PC-9 (cell line): ENCODE data around the gene GLCE.

Experiments used
- EZH2 ChIP-seq: fragments of 200-600 bp; sonication (generic); IDR thresholded peaks from 2 replicates; pipeline ENCODE4 v1.8.0; 2017; ENCODE audit warnings: antibody characterized with exemption, low read depth
- TF ChIP-seq, protein P1 (sequence below): fragments of 200-600 bp; sonication (generic); conservative IDR thresholded peaks from 2 replicates; pipeline ENCODE4 v1.6.1; 2017; ENCODE audit warnings: mixed run types, antibody characterized with exemption, mild to moderate bottlenecking, moderate library complexity

DNA sequence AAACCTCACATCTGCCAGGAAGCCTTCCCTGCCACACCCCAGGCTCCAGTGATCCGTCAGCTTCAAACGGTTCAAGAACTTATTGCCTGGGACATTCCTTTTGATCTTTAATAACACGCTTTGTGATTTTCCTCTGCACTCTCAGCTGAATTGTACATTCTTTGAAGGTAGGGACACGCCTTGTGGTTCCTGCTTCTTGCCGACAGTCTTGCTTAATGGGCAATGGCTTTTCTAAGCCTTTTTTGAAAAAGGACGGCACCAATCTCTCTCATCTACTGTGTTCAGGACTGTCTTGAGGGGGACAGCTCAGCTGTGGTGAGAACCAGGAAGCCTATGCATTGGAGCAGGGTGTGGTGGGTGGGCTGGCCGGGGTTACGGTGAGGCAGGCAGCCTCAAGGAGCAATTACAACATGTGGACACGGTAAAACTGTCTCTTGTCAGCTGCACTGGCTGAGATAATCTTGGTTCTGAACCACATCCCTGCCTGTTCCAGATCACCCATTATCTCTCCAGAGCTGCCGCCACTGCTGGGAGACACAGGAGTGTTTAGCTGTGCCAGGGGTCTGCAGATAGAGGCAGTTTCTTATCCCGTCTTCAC lies 46.0 kb upstream of the GLCE start:
- TF ChIP-seq, protein P1, sequence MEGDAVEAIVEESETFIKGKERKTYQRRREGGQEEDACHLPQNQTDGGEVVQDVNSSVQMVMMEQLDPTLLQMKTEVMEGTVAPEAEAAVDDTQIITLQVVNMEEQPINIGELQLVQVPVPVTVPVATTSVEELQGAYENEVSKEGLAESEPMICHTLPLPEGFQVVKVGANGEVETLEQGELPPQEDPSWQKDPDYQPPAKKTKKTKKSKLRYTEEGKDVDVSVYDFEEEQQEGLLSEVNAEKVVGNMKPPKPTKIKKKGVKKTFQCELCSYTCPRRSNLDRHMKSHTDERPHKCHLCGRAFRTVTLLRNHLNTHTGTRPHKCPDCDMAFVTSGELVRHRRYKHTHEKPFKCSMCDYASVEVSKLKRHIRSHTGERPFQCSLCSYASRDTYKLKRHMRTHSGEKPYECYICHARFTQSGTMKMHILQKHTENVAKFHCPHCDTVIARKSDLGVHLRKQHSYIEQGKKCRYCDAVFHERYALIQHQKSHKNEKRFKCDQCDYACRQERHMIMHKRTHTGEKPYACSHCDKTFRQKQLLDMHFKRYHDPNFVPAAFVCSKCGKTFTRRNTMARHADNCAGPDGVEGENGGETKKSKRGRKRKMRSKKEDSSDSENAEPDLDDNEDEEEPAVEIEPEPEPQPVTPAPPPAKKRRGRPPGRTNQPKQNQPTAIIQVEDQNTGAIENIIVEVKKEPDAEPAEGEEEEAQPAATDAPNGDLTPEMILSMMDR, result no peak
- TF ChIP-seq EZH2, result no peak
